Measurements from ENCODE around the gene NAA80. TPM values are rescaled to one million over a fixed set of nuclear protein-coding genes. Genes with fewer than 3 reads are reported as not detected.
A peak's percentile ranks its signal among the peaks of the same experiment; 100 is the strongest.

NAA80 gene
- total and polyA plus RNA-seq, 2 of the 8 experiments (the other 6 are each of a cell fraction or from before 2014, with no cell fraction given): 11.3 to 16.7 TPM

- Histone ChIP-seq H3K23ac (ENCODE audit: insufficient read length) (no peak within 1 kb of the TSS), H3K27ac (ENCODE audit: low read depth, low read length) (peak within 1 kb of the TSS; percentile 37; the same call in 1 of the 2 replicates), H2BK20ac (ENCODE audit: low read length) (0 out of 2 replicates have a peak within 1 kb of the TSS, but pooled peaks have one; percentile 61), H3K56ac (replicated peaks; ENCODE audit: insufficient read length, low read depth, low read length) (peak within 1 kb of the TSS; percentile 37), H3K23me2 (ENCODE audit: low read depth, low read length) (peaks cover 10% of the 10 kb centered on the region), H3K4me1 (replicated peaks in 1 of 4; ENCODE audit: control insufficient read depth in 3 of 4, insufficient read depth in 4 of 4, low read length in 3 of 4) (peaks cover 0 to 7% (median 5%) of the 10 kb centered on the region in 4 experiments; a peak in 4 of 7 replicates), H3K18ac (ENCODE audit: extremely low read depth, low read length) (peak within 1 kb of the TSS; percentile 51; the same call in 1 of the 2 replicates), H3K4me3 (ENCODE audit: extremely low read depth in 1 of 4, insufficient read depth in 2 of 4, low read depth in 3 of 4, low read length in 4 of 4) (peak within 1 kb of the TSS; percentile 62 to 95 (median 94)), H3K79me2 (ENCODE audit: control insufficient read depth in 1 of 2, insufficient read depth in 2 of 2, low read length in 2 of 2) (peaks cover 0 to 15% of the 10 kb centered on the region in 2 experiments; a peak in 3 of 4 replicates), H3K14ac (ENCODE audit: insufficient read length) (no peak within 1 kb of the TSS), H3K4ac (replicated peaks; ENCODE audit: insufficient read length, low read depth, low read length) (peak within 1 kb of the TSS; percentile 88), H4K5ac (ENCODE audit: insufficient read length, low read depth, low read length) (peak within 1 kb of the TSS; percentile 44), H2BK15ac (ENCODE audit: low read length) (peak within 1 kb of the TSS; percentile 92; the same call in 1 of the 2 replicates), H4K91ac (replicated peaks; ENCODE audit: insufficient read length, low read length) (peak within 1 kb of the TSS; percentile 75), H3K9me3 (ENCODE audit: insufficient read depth in 2 of 2, low read depth in 1 of 2, low read length in 1 of 2) (no peaks in the 10 kb centered on the region), H3K9ac (replicated peaks in 1 of 4; ENCODE audit: extremely low read depth in 1 of 4, low read depth in 3 of 4, low read length in 3 of 4) (peak within 1 kb of the TSS in 3 of 4 experiments; percentile 69 to 78 (median 76); a peak in 6 of 7 replicates), H3K4me2 (ENCODE audit: insufficient read depth in 1 of 2, low read depth in 2 of 2, low read length in 2 of 2) (peak within 1 kb of the TSS; percentile 93 to 95), H2BK5ac (ENCODE audit: low read depth, low read length) (peak within 1 kb of the TSS; percentile 67; the same call in 1 of the 2 replicates), H4K8ac (ENCODE audit: extremely low read depth, insufficient read depth, low read length) (peak within 1 kb of the TSS; percentile 54; the same call in 1 of the 2 replicates), H4K20me1 (replicated peaks in 1 of 2; ENCODE audit: control insufficient read depth in 1 of 2, insufficient read depth in 2 of 2, low read length in 2 of 2) (peaks cover 0 to 7% of the 10 kb centered on the region in 2 experiments), H2AK5ac (ENCODE audit: low read depth, low read length) (peak within 1 kb of the TSS; percentile 71; the same call in 1 of the 2 replicates), H3K27me3 (replicated peaks in 1 of 4; ENCODE audit: control insufficient read depth in 3 of 4, extremely low read depth in 1 of 4, insufficient read depth in 3 of 4, low read length in 3 of 4) (no peaks in the 10 kb centered on the region; a peak in 1 of 7 replicates), H3K36me3 (ENCODE audit: control insufficient read depth in 2 of 4, insufficient read depth in 4 of 4, low read length in 3 of 4) (peaks cover 16 to 27% (median 22%) of the 10 kb centered on the region in 4 experiments), H2BK120ac (replicated peaks; ENCODE audit: low read depth, low read length) (no peak within 1 kb of the TSS), H2BK12ac (ENCODE audit: low read depth, low read length) (no peak within 1 kb of the TSS), H2AFZ (ENCODE audit: low read length) (0 out of 2 replicates have a peak within 1 kb of the TSS, but pooled peaks have one; percentile 61), H3K79me1 (ENCODE audit: low read depth, low read length) (peaks cover 8% of the 10 kb centered on the region; the same call in 1 of the 2 replicates)
- DNase-seq (ENCODE audit: low read depth in 1 of 2, low spot score in 2 of 2) (peak; percentile 91 to 94), FAIRE-seq (peak; percentile 91)
- WGBS, 2 experiments (ENCODE audit: extremely low coverage in 1 of 2, insufficient coverage in 1 of 2, insufficient read length in 1 of 2, insufficient replicate concordance in 2 of 2, low coverage in 1 of 2, low lambda C conversion rate in 2 of 2, missing lambda C conversion rate in 1 of 2): 9% methylated on average over 48 of the region's 67 CpGs; no CpG with 5 or more reads in 1 of the 2 experiments
- ChIA-PET CTCF (ENCODE audit: partially characterized antibody) (interaction anchor here (0.5 to 4.3 kb wide), 14 partner anchors 8 to 98 kb away, joined by 3 to 17 read pairs (median 4); partner anchors contain the start of genes HYAL1, HYAL2, LSMEM2 and SEMA3B), POLR2A (ENCODE audit: partially characterized antibody) (interaction anchor here (0.7 to 6.8 kb wide), 16 partner anchors 10 to 89 kb away, joined by 3 to 122 read pairs (median 4); partner anchors contain the start of genes HYAL1, HYAL2, LSMEM2 and TUSC2)
- TF ChIP-seq RAD21 (IDR thresholded peaks at IDR 0.05 in 1 of 2, conservative IDR thresholded peaks at IDR 0.05 in 1 of 2; ENCODE audit: low read depth in 2 of 2, low read length in 2 of 2) (no peak; a peak in 1 of 4 replicates), TCF12 (IDR thresholded peaks at IDR 0.05; ENCODE audit: low read depth, low read length) (0 out of 2 replicates have a peak, but pooled peaks have one; percentile 20), JUND (IDR thresholded peaks at IDR 0.05; ENCODE audit: low read length) (no peak), KDM4A (IDR thresholded peaks at IDR 0.05; ENCODE audit: low read depth, low read length, severe bottlenecking) (peak; percentile 27), CTBP2 (IDR thresholded peaks at IDR 0.05; ENCODE audit: borderline replicate concordance, insufficient read depth, insufficient read length, low read length) (no peak), EZH2 (IDR thresholded peaks at IDR 0.05; ENCODE audit: low read depth, low read length, severe bottlenecking) (no peak), SIRT6 (IDR thresholded peaks at IDR 0.05; ENCODE audit: low read length) (no peak)
Measured at GRCh38 chr3:50292159-50293078, 6.8 kb downstream of the NAA80 start, which contains the start of gene IFRD2. IFRD2 (minus strand) TSS chr3:50292429; CDS start chr3:50292274, 155 bp downstream.

All from H1 (cell line).